Measurements from ENCODE around the gene KIZ.

KIZ gene

GRCh38 chr20:21083825-21084325 lies 42.0 kb upstream of the KIZ start:
- Histone ChIP-seq H2AFZ (ENCODE audit: low read depth, low read length) (no peak overlapping the region), H4K20me1 (ENCODE audit: insufficient read depth, low read length) (no peaks in the 10 kb centered on the region), H3K9me3 (ENCODE audit: insufficient read depth, low read length, severe bottlenecking) (no peaks in the 10 kb centered on the region), H3K36me3 (ENCODE audit: insufficient read depth, low read length) (no peaks in the 10 kb centered on the region), H3K4me2 (ENCODE audit: insufficient read depth, low read length) (no peak overlapping the region), H3K9ac (ENCODE audit: low read depth, low read length) (no peak overlapping the region), H3K27ac (ENCODE audit: low read length) (no peak overlapping the region), H3K27me3 (ENCODE audit: insufficient read depth, low read length, poor library complexity) (peaks cover 7% of the 10 kb centered on the region), H3K4me3 (ENCODE audit: low read depth in 1 of 2, low read length in 2 of 2) (no peak overlapping the region), H3K4me1 (ENCODE audit: insufficient read depth, low read length) (no peaks in the 10 kb centered on the region), H3K79me2 (ENCODE audit: insufficient read depth, low read length) (no peaks in the 10 kb centered on the region)
- DNase-seq (no peak), ATAC-seq (ENCODE audit: insufficient read depth, low read depth) (no peak)
- TF ChIP-seq CTCF (IDR thresholded peaks at IDR 0.05; ENCODE audit: borderline replicate concordance, extremely low read depth, low read length, poor library complexity, severe bottlenecking) (no peak), EZH2 (IDR thresholded peaks at IDR 0.05; ENCODE audit: borderline replicate concordance, low read depth, low read length, severe bottlenecking) (no peak)

DNA sequence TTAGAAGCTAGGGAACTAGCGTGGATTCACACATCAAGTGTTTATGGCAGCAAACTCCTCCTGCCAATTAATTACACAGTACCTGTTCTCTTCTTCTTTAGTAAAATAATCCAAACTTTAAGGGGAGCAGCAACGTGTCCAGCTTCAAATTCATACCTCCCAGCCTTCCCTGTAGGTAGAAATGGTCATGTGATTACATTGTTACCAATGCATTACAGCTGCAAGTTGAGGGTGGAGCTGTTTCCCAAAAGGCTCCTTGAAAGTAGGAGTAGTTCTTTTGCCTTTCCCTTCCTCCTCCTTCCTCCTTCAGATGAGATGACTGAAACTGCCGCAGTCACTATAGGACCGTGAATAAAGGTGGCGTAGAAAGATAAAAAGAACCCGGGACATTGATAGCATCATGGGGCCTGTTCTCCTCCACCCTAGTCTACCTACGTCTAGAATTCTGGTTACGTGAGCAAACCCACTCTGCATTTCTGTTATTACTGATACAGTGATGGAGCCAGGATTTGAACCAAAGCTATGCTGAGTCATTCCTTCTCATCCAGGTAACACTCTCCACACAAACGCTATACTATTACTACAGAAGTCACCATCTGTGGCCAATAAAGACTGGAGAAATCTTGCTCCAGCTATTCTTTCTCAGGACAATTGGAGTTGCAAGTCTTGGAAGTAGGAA lies 37.9 kb upstream of the KIZ start:
- Histone ChIP-seq H3K4me1 (ENCODE audit: insufficient read depth, low read length) (no peaks in the 10 kb centered on the region), H3K4me3 (ENCODE audit: low read depth in 1 of 2, low read length in 2 of 2) (no peak overlapping the region), H3K79me2 (ENCODE audit: insufficient read depth, low read length) (no peaks in the 10 kb centered on the region), H3K27me3 (ENCODE audit: insufficient read depth, low read length, poor library complexity) (peaks cover 16% of the 10 kb centered on the region), H3K36me3 (ENCODE audit: insufficient read depth, low read length) (no peaks in the 10 kb centered on the region), H3K9ac (ENCODE audit: low read depth, low read length) (no peak overlapping the region), H4K20me1 (ENCODE audit: insufficient read depth, low read length) (no peaks in the 10 kb centered on the region), H3K27ac (ENCODE audit: low read length) (no peak overlapping the region), H2AFZ (ENCODE audit: low read depth, low read length) (no peak overlapping the region), H3K9me3 (ENCODE audit: insufficient read depth, low read length, severe bottlenecking) (no peaks in the 10 kb centered on the region), H3K4me2 (ENCODE audit: insufficient read depth, low read length) (no peak overlapping the region)
- ATAC-seq (ENCODE audit: insufficient read depth, low read depth), result no peak
- DNase-seq, result no peak
- TF ChIP-seq EZH2 (IDR thresholded peaks at IDR 0.05; ENCODE audit: borderline replicate concordance, low read depth, low read length, severe bottlenecking) (no peak), CTCF (IDR thresholded peaks at IDR 0.05; ENCODE audit: borderline replicate concordance, extremely low read depth, low read length, poor library complexity, severe bottlenecking) (no peak)

DNA sequence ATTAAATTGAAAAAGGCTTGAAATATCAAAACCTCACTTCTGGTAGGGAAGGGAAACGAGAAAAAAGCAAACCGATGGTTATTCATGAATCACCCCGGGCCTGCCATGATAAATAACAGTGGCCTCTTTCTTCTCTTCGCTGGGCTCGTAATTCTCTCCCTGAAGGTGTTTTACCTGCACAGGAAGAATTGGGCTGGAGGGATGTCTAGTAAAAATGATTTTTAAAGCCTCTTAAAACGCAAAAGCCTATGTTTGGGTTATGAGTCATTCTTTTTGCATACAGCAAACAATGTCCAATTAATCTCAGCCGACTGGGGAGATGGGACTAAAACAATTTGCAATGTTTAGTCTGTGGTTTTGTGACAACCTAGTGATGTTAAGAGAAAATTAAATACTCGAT lies 36.5 kb upstream of the KIZ start:
- H3K27me3 ChIP-seq (ENCODE audit: insufficient read depth, low read length, poor library complexity), result peaks cover 16% of the 10 kb centered on the region

More for the DNA sequence above, 36.5 kb upstream of the KIZ start:
- no peak overlapping the region for H3K27ac ChIP-seq (ENCODE audit: low read length)
- H3K9ac ChIP-seq (ENCODE audit: low read depth, low read length), result no peak overlapping the region
- ATAC-seq (ENCODE audit: insufficient read depth, low read depth), result no peak
- H3K4me2 ChIP-seq (ENCODE audit: insufficient read depth, low read length), result no peak overlapping the region
- H3K36me3 ChIP-seq (ENCODE audit: insufficient read depth, low read length), result no peaks in the 10 kb centered on the region
- no peaks in the 10 kb centered on the region for H3K4me1 ChIP-seq (ENCODE audit: insufficient read depth, low read length)
- DNase-seq, result no peak
- no peaks in the 10 kb centered on the region for H3K79me2 ChIP-seq (ENCODE audit: insufficient read depth, low read length)
- no peak overlapping the region for H3K4me3 ChIP-seq (ENCODE audit: low read depth in 1 of 2, low read length in 2 of 2)
- H3K9me3 ChIP-seq (ENCODE audit: insufficient read depth, low read length, severe bottlenecking), result no peaks in the 10 kb centered on the region
- H4K20me1 ChIP-seq (ENCODE audit: insufficient read depth, low read length), result no peaks in the 10 kb centered on the region
- no peak overlapping the region for H2AFZ ChIP-seq (ENCODE audit: low read depth, low read length)
- TF ChIP-seq CTCF (IDR thresholded peaks at IDR 0.05; ENCODE audit: borderline replicate concordance, extremely low read depth, low read length, poor library complexity, severe bottlenecking), result no peak
- TF ChIP-seq EZH2 (IDR thresholded peaks at IDR 0.05; ENCODE audit: borderline replicate concordance, low read depth, low read length, severe bottlenecking), result no peak

Measured in DND-41 (cell line).